Coronary artery (tissue), 2 donors: Measurements from ENCODE around the gene CAMTA1.

Source experiments
- DNase-seq: peaks from one replicate; pipeline ENCODE4 v3.0.0-alpha.2; 2017; ENCODE audit warnings: low spot score
- H3K27ac ChIP-seq, 2 donors: fragments of 200-600 bp; sonication (generic); one replicate each; pipeline ENCODE4 v1.5.1; 2016 to 2019
- H3K4me3 ChIP-seq: fragments of 200-600 bp; sonication (generic); 2 replicates; pipeline ENCODE4 v1.5.1; 2016; ENCODE audit warnings: mild to moderate bottlenecking, moderate library complexity
- TF ChIP-seq, protein P1 (sequence below): fragments of 200-600 bp; sonication (generic); IDR thresholded peaks from one replicate; pipeline ENCODE4 v1.5.1; 2019; ENCODE audit warnings: antibody characterized with exemption

The CAMTA1 gene

DNA sequence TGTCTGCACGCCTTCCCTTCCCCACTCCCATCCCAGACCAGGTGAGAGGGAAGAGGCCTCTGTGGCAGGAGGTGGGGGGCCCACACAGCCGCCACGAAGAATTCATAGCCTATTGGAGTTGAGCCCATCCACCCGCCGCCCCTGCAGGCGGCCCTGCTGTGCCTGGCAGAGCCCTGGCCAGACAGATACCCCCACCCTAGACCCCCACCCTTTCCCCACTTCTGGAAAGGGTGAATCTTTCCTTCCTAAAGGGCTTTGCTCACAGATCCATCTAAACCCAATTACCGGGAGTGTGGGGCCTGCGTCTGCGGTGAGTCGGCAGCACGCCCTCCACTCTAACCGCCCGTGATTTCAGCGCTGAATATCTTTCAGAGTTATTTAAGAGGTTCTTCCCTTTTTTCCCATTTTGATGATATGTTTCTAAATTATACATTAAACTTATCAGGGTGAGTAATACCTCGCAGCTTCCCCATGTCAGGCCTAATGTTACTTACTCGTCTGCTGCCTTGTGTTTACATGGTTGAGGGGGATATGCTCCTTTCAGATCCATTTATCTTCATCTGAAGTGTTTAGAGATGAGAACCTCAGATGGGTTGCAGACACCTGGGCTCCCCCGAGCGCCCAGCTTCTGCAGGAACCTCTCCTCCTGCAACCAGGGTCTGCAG is 802.0 kb downstream of the CAMTA1 start:
- TF ChIP-seq, protein P1, sequence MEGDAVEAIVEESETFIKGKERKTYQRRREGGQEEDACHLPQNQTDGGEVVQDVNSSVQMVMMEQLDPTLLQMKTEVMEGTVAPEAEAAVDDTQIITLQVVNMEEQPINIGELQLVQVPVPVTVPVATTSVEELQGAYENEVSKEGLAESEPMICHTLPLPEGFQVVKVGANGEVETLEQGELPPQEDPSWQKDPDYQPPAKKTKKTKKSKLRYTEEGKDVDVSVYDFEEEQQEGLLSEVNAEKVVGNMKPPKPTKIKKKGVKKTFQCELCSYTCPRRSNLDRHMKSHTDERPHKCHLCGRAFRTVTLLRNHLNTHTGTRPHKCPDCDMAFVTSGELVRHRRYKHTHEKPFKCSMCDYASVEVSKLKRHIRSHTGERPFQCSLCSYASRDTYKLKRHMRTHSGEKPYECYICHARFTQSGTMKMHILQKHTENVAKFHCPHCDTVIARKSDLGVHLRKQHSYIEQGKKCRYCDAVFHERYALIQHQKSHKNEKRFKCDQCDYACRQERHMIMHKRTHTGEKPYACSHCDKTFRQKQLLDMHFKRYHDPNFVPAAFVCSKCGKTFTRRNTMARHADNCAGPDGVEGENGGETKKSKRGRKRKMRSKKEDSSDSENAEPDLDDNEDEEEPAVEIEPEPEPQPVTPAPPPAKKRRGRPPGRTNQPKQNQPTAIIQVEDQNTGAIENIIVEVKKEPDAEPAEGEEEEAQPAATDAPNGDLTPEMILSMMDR: no peak
- DNase-seq: no peak
- H3K27ac ChIP-seq: no peak overlapping the region
- no peak overlapping the region for H3K4me3 ChIP-seq

DNA sequence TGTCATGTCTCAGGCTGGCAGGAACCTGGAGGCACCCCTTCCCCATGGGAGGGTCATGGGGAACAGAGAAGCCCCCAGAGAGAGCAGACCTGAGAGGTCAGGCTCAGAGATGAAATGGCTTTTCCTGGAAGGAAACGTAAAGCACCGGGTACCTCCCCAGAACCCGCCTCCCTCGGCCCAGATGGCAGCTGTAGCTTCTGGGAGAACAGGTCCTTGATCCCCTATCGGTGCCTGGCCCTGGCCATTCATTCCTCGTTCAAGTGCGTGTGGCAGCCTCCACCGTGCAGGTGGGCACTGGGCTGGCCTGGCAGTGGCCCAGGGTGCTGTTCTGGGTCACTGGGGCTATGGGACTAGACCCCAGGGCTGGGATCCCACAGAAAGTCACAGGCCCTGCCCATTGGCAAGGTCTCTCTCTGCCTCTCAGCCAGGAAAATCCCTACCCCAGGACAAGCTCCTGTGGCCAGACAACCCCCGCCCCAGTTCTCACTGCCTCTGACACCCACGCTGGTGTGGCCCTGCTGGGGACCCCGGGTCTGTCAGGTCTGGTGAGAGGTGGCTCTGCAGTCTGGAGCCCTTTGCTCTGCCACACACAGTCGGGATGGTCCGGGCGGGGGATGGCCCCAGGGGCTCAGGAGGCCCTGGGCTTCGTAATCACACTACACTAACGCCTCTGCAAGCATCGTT is 802.7 kb downstream of the CAMTA1 start:
- TF ChIP-seq, protein P1: no peak
- no peak overlapping the region for H3K4me3 ChIP-seq
- no peak overlapping the region for H3K27ac ChIP-seq
- DNase-seq: no peak

DNA sequence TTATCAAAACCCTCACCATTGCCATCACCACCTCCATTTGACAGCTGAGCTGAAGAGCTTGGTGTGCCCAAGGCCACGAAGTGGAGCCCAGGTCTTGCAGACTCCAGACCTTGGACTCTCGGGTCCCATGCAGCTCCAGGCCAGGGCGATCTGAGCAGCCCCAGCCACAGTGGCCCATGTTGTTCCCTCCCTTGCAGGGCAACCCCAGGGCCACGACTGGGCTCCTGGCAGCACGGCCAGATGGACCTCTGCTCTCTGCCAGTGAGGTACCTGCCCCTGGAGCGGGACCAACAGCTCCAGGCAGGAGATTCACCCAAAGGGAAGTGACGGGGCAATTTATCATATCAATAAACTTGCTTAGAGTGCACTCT is 803.2 kb downstream of the CAMTA1 start:
- TF ChIP-seq, protein P1: no peak
- H3K27ac ChIP-seq: no peak overlapping the region
- DNase-seq: no peak
- H3K4me3 ChIP-seq: no peak overlapping the region

DNA sequence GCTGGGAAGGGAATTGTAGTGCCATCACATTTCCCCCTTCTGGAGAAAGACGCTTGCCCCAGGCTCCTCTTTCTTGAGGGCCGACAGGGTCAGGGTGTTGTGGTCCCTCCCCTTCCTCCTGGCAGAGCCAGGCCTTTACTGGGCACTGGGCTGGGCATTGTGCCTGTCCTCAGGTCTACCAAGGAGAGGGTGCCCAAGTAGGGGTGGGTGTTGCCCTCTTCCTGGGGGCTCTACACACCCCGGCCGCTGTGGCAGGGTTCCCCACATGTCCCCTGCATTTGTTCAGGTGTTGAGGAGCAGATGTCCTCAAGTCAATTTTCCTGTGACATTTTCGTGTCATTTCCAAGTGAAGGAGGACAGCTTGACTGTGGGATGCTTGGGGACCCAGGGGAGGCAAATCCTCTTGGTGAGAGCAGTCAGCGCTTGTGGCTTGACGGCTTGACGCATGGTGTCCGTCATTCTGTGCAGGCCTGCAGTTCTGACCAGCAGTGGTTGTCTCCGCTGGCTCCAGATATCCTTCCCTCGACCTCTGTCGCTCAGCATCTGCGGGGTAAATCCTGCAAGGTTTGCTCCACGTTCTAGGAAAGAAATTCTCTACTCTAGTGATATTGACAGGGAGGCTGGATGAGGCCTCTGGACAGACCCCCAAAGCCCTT is 804.0 kb downstream of the CAMTA1 start:
- DNase-seq: no peak
- TF ChIP-seq, protein P1: no peak
- Histone ChIP-seq H3K27ac (no peak overlapping the region), H3K4me3 (no peak overlapping the region)

DNA sequence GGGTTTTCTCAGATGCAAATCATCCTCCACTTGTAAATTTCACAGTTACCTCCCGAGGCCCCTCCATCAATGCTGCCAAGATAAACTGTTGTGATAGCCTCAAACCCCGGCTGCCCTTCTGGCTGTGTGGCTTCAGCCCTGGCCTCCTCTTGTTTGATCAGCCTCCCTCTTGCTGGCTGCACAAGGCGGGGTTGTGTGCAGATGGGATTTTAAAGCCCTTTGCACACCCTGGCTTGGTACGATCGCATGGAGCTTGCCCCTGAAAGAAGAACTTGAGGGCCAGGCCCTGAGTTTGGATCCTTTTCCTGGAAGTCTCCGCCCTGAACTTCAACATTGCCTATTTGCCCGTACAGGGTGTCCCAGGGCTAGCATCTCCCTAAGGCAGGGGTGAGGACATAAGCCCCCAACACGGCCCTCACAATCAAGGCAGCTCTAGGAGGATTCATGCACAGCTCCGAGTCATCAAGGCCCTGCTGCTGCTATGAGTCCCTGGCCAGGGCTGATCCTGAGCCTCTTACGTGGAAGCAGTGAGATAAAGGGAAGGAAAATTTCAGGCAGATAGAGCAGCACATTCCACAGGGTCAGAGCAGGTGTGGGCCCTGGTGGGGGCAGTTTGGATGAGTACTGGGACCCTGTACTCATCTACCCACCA is 804.6 kb downstream of the CAMTA1 start:
- TF ChIP-seq, protein P1: no peak
- no peak overlapping the region for H3K27ac ChIP-seq
- no peak for DNase-seq
- H3K4me3 ChIP-seq: no peak overlapping the region

DNA sequence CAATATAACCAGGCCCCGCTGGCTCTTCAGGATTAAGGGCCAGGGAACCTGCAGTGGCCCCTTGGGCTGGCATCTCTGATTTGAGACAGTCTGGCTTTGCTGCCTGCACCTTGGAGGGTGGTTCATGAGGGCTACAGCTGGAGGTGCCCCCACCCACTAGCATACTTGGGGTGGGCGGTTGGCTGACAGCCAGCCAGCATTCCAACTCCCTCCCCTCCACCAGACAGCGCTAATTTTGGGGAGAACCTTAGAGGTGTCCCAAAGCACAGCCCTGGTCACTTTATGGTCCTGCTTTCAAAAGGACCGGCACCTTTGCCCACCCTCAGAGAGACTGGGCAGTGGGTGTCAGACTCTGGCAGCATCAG is 805.2 kb downstream of the CAMTA1 start:
- no peak for DNase-seq
- TF ChIP-seq, protein P1: no peak
- no peak overlapping the region for H3K4me3 ChIP-seq
- no peak overlapping the region for H3K27ac ChIP-seq
